ENCODE results near the gene CEBPA.

DNA sequence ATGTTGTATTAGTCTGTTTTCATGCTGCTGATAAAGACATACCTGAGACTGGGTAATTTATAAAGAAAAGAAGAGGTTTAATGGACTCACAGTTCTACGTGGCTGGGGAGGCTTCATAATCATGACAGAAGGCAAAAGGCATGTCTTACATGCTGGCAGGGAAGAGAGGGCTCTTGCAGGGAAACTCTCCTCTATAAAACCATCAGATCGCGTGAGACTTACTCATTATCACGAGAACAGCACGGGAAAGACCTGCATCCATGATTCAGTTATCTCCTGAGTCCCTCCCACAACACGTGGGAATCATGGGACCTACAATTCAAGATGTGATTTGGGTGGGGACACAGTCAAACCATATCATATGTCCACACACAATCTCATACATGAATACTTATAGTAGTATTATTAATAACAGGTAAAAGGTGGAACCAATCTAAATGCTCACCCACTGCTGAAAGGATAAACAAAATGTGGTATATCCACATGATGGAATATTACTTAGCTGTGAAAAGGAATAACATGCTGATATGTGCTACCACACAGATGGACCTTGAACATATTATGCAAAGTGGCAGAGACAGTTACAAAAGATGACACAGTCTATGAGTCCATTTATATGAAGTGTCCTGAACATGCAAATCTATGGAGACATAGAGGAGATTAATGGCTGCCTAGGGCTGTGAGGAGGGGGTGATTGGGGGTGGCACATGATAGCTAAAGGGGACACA lies 20.9 kb upstream of the CEBPA start:
- TF ChIP-seq CTCF (conservative IDR thresholded peaks at IDR 0.05; ENCODE audit: low read length) (no peak), EZH2phosphoT487 (IDR thresholded peaks at IDR 0.05; ENCODE audit: borderline replicate concordance, low read depth, low read length) (no peak)

All from OCI-LY7 (cell line).